ENCODE results near the gene FKBP4. TPM values are rescaled to one million over a fixed set of nuclear protein-coding genes. Genes with fewer than 3 reads are reported as not detected.

FKBP4 gene
- total RNA-seq, 1 donor from 2014 or later = 45.9 TPM

GRCh38 chr12:2823483-2823882, 28.7 kb downstream of the FKBP4 start:
- TF ChIP-seq POLR2AphosphoS5 (IDR thresholded peaks at IDR 0.05; ENCODE audit: insufficient read depth in 1 of 2, low read depth in 1 of 2) (no peak), CTCF (IDR thresholded peaks at IDR 0.05) (no peak), POLR2A (IDR thresholded peaks at IDR 0.05) (no peak)
- H3K9me3 ChIP-seq = no peaks in the 10 kb centered on the region
- no peak for DNase-seq (ENCODE audit: extremely low spot score in 2 of 2)
- H3K27ac ChIP-seq = no peak overlapping the region
- intact Hi-C loops (cut with DNase I) = no loop called here
- H3K36me3 ChIP-seq = peaks cover 0 to 84% of the 10 kb centered on the region in 2 donors
- no peaks in the 10 kb centered on the region for H3K4me1 ChIP-seq
- H3K4me3 ChIP-seq = no peak overlapping the region
- no peaks in the 10 kb centered on the region for H3K27me3 ChIP-seq

GRCh38 chr12:2824541-2824940, 29.8 kb downstream of the FKBP4 start:
- Histone ChIP-seq H3K36me3 (peaks cover 0 to 86% of the 10 kb centered on the region in 2 donors), H3K27ac (no peak overlapping the region), H3K27me3 (no peaks in the 10 kb centered on the region), H3K4me3 (no peak overlapping the region), H3K9me3 (no peaks in the 10 kb centered on the region), H3K4me1 (no peaks in the 10 kb centered on the region)
- no peak for DNase-seq (ENCODE audit: extremely low spot score in 2 of 2)
- intact Hi-C loops (cut with DNase I) = no loop called here
- TF ChIP-seq POLR2A (IDR thresholded peaks at IDR 0.05) (no peak), CTCF (IDR thresholded peaks at IDR 0.05) (no peak), POLR2AphosphoS5 (IDR thresholded peaks at IDR 0.05; ENCODE audit: insufficient read depth in 1 of 2, low read depth in 1 of 2) (no peak)

GRCh38 chr12:2825132-2825531, 30.4 kb downstream of the FKBP4 start:
- intact Hi-C loops (cut with DNase I) = no loop called here
- H3K27me3 ChIP-seq = no peaks in the 10 kb centered on the region
- DNase-seq (ENCODE audit: extremely low spot score in 2 of 2) = no peak
- TF ChIP-seq POLR2A (IDR thresholded peaks at IDR 0.05) (no peak), POLR2AphosphoS5 (IDR thresholded peaks at IDR 0.05; ENCODE audit: insufficient read depth in 1 of 2, low read depth in 1 of 2) (no peak), CTCF (IDR thresholded peaks at IDR 0.05) (no peak)
- H3K4me3 ChIP-seq = no peak overlapping the region
- H3K36me3 ChIP-seq = peaks cover 0 to 91% of the 10 kb centered on the region in 2 donors
- no peaks in the 10 kb centered on the region for H3K9me3 ChIP-seq
- H3K4me1 ChIP-seq = no peaks in the 10 kb centered on the region
- no peak overlapping the region for H3K27ac ChIP-seq

- TF ChIP-seq CTCF (IDR thresholded peaks at IDR 0.05) = no peak
- TF ChIP-seq POLR2AphosphoS5 (IDR thresholded peaks at IDR 0.05; ENCODE audit: insufficient read depth in 1 of 2, low read depth in 1 of 2) = no peak
- no peak for TF ChIP-seq POLR2A (IDR thresholded peaks at IDR 0.05)
- Histone ChIP-seq H3K4me1 (no peaks in the 10 kb centered on the region), H3K4me3 (no peak overlapping the region), H3K27ac (no peak overlapping the region), H3K27me3 (no peaks in the 10 kb centered on the region), H3K9me3 (no peaks in the 10 kb centered on the region), H3K36me3 (peaks cover 0 to 87% of the 10 kb centered on the region in 2 donors)
- no peak for DNase-seq (ENCODE audit: extremely low spot score in 2 of 2)
- intact Hi-C loops (cut with DNase I) = no loop called here
Measured at GRCh38 chr12:2826036-2826435, 31.3 kb downstream of the FKBP4 start.

GRCh38 chr12:2826721-2827515, 32.1 kb downstream of the FKBP4 start:
- H3K36me3 ChIP-seq = peaks cover 0 to 78% of the 10 kb centered on the region in 2 donors
- intact Hi-C loops (cut with DNase I) = no loop called here
- H3K4me3 ChIP-seq = no peak overlapping the region
- H3K27ac ChIP-seq = no peak overlapping the region
- no peak for DNase-seq (ENCODE audit: extremely low spot score in 2 of 2)
- no peaks in the 10 kb centered on the region for H3K9me3 ChIP-seq
- TF ChIP-seq CTCF (IDR thresholded peaks at IDR 0.05) = no peak
- TF ChIP-seq POLR2AphosphoS5 (IDR thresholded peaks at IDR 0.05; ENCODE audit: insufficient read depth in 1 of 2, low read depth in 1 of 2) = no peak
- no peak for TF ChIP-seq POLR2A (IDR thresholded peaks at IDR 0.05)
- H3K27me3 ChIP-seq = no peaks in the 10 kb centered on the region
- no peaks in the 10 kb centered on the region for H3K4me1 ChIP-seq

Data from vagina (tissue), 2 donors.